Hypothalamus (tissue), 51 donors: ENCODE results near the gene ACADL.
"Not testable (repeated sequence)": the region's sequence is repeated elsewhere in the genome, so short reads cannot be mapped to it uniquely, and the experiment has no call there.

ENCODE experiments used
- DNase-seq, 51 donors: peaks; one replicate each; lab custom pipeline; 2025; lab: John Stamatoyannopoulos, UW

Gene ACADL

DNA sequence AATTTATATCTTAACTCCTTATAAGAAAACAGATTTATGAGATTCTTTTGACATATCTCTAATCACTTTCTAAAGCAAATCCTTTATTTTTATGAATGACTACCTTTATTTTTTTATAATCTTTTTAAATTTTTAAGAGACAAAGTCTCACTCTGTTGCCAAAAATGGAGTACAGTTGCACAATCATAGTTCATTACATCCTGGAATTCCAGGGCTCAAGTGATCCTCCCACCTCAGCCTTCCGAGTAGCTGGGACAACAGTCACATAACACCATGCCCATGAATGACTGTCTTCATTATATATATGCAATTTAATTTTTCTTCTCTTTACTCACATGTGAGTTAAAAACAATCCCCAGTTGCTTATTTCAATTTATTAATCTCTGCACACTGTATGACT is 21.7 kb downstream of the ACADL start:
- no peak for DNase-seq

DNA sequence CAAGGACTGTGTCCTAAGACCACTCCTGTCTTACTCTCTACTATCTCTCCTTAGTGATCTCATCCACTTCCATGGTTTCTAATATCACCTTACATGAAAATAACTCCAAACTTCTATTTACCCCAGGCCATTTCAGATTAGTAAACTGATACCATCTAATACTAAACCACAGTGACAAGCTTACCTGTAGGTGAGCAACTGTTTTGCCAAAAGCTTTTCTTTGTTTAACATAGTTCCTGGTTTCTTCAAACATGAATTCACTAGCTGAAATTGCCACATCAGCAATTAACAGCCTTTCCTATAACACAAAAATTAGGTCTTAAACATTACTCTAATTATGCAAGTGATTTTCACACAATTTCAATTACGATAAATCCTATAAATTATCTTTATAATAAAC is 22.1 kb downstream of the ACADL start:
- no peak for DNase-seq

DNA sequence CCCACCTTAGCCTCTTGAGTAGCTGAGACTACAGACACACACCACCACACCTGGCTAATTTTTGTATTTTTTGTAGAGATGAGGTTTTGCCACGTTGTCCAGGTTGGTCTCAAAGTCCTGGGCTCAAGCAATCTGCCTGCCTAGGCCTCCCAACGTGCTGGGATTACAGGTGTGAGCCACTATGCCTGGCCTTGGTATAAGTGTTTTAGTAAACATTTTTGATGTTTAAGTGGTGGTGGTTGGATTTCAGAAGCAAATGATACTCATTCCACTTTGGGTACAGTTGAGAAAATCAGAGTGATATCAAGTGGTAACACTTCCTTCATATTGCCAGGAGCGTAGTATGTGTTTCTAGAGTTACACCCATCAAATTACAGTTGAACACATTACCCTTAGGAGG is 25.4 kb downstream of the ACADL start:
- DNase-seq: no peak

DNA sequence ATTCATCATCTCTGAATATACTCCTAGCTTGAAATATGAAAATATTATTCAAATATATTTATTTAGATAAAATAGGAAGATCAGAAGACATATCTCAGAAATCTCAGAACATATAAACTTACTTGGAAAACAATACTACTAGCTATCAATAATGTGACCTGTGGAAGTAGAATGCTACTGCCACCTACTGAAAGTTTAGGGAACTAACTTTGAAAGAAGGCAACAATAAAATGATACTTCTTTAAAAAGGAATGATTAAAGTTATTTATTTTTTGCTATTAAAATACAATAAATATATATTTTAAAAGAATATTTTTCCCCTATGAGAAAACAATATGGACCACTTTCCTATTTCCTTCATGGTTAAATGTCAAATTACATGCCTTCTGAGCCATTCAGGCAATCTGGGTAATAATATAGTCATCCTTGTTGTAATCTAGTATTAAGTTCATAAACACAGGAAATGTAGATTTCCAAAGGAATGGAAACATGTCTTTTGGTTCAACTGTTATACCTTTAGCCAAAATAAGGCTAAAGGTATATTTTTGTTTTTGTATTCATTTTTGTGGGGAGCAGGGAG is 26.0 kb downstream of the ACADL start:
- peak in 1 of 51 donors; percentile 1 for DNase-seq

DNA sequence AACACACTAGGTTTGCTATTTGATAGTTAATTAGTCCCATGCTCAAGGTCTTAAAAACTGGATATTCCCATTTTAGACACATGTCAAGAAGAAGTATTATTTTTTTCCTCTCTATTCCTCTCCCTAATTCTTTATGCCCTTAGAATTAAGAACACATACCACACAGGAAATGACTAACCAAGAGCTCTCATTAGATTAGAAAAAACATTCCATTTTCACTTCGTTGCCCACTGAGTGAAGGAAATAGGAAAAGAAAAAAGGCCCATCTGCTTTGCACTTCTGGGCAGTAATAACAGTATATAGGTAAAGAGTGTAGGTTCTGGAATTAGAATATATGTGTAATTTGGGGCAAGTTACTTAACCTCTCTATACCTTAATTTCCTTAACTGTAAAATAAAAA is 26.9 kb downstream of the ACADL start:
- DNase-seq: no peak

DNA sequence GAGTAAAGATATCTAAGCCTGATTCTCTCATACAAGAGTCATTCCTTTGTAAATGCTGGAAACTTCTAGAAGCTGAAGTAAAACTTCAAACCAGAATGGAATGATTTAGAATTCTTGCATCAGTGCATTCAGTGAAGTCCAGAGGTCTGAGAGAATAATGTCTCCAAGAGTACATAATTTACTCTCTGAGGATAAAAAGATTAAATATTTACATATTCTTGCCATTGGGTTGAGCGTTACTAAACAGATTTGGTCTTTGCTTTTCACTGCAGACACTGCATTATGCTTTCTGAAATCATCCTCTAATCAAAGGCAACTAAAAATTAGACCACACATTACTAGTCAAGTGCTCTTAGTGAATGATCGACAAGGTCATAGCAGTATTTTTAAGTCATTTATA is 27.5 kb downstream of the ACADL start:
- no peak for DNase-seq

DNA sequence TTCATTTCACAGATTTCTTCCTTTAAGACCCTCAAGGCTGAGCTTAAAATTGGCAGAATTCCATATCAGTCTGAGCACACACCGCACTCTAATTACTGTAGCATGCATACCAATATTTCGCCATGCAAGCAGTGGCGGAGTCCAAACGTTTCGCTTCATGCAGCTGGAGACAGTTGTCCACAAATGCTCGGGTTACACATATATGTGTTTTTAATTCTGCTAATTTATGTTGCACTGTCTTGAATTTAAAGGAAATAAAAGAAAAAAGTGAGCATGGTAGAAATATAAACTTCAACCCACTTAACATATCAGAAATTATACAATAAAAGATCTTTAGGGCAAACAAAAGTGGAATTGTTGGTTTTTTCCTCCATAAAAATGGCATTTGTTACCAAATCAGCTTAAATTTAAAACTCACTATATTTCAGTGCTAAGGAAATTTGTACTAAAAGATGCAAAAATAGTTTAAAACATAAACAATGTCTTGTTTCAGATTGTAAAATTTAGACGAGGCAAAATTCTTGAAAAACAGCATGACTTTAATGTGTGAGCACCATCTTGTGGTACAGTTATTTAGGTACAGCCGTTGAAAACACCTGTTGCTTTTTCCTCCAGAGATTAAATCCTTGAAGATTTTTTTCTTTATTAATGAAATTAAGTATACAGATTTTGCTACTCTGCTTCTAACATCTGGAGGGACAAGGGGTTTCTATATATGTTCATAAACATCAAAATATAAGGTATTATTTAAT is 30.0 kb downstream of the ACADL start:
- peak in 3 of 51 donors; percentile 0 to 38 (median 1) for DNase-seq

DNA sequence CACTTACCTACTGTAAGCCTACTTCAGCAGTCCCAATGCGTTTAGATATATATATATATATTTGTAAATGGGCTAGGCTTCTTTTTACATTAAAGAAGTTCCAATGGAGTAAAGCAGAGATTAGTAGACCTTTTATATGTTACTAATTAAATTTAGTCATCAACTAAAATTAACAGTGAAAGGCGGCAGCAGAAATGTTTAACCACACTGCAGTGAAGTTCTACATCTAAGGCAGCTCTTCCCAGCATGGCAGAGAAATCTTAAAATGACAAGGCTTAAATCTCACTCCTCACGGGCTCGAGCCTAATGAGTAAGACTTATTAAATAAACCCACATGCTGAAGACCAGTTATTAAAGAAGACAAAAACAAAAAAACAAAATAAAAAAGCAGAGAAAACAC is 34.9 kb downstream of the ACADL start:
- DNase-seq: no peak

DNA sequence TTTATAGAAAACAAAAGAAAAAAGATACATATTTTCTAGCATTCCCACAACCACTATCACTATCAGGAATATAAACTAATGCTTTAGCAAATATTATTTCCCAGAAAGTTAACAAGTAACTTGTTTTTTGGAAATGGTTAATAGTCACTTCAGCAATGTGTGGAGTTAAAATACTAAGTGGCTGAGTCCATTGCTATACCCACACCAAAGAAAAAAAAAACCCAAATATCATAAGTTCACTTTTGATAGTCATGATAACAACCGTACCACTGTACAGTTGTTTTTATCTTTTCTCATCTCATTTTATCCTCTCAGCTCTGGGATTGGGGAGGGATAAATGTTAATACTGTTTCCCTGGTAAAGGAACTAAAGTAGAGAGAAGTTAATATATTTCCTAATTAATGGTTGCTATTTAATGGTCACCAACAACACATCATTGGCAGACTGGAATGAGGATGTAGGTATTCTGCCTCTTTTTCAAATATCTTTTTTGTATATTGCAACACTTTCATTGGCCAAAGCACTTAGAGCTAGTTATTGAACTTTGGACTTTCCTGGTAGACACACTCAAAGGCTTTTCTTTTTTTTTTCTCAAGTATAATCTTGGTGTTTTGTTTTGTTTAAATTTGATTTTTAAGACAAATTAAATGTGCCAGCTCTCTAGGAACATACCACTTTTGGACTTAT is 35.7 kb downstream of the ACADL start:
- DNase-seq: no peak

DNA sequence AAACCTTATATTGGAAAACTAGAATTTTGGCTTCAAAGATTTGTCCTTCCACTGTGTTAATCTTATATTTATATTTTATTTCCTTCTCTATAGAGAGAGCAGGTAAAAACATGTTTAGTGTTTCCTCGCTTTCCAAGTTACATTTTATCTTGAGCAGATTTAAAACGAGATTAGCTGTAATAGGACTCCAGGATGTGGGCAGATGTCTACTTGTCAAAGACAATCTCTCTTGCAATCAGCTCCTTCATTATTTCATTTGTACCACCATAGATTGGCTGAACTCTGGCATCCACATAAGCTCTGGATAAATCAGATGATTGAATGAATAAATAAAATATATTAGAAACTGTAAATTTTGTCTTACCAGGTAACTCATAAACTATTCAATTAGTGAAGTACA is 36.5 kb downstream of the ACADL start:
- DNase-seq: no peak

DNA sequence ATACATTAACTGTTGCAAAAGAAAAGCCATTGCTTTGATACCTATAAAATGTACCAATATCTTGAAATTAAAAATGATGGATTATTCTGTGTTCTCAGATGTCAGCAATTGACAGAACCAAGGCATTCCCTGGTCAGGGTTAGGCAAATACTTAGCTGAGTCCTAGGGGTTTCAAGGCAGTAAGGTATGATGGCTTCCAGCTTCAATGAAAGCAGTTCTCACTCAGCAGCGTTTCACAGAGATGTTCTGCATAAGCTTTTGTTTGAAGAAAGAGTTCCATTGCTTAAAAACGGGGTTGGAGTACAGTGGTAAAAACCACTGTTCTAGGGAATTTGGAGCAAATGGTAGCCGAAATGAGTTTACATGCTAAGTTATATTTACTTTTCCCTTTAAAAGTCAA is 37.1 kb downstream of the ACADL start:
- no peak for DNase-seq

DNA sequence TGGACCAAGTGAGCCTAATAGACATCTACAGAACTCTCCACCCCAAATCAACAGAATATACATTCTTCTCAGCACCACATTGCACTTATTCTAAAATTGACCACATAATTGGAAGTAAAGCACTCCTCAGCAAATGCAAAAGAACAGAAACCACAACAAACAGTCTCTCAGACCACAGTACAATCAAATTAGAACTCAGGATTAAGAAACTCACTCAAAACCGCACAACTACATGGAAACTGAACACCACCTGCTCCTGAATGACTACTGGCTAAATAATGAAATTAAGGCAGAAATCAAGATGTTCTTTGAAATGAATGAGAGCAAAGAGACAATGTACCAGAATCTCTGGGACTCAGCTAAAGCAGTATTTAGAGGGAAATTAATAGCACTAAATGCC is 41.3 kb downstream of the ACADL start:
- DNase-seq: not testable (repeated sequence)

DNA sequence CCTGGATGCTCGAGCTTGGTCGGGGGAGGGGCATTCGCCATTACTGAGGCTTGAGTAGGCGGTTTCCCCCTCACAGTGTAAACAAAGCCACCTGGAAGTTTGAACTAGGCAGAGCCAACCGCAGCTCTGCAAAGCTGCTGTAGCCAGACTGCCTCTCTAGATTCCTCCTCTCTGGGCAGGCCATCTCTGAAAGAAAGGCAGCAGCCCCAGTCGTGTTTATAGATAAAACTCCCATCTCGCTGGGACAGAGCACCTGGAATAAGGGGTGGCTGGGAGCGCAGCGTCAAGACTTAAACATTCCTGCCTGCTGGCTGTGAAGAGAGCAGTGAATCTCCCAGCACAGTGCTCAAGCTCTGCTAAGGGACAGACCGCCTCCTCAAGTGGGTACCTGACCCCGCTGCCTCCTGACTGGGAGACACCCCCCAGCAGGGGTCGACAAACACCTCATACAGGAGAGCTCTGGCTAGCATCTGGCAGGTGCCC is 43.6 kb downstream of the ACADL start:
- not testable (repeated sequence) for DNase-seq

DNA sequence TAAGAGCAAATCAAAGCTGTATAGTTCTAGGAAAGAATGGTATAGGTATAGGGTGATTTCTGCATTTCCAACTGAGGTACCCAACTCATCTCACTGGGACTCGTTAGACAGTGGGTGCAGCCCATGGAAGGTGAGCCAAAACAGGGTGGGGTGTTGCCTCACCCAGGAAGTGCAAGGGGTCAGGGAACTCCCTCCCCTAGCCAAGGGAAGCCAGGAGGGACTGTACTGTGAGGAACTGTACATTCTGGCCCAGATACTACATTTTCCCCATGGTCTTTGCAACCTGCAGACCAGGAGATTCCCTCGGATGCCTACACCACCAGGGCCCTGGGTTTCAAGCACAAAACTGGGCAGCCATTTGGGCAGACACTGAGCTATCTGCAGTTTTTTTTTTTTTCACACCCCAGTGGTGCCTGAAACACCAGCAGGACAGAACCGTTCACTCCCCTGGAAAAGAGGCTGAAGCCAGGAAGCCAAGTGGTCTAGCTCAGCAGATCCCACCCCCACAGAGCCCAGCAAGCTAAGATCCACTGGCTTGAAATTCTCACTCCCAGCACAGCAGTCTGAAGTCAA is 44.1 kb downstream of the ACADL start:
- not testable (repeated sequence) for DNase-seq

DNA sequence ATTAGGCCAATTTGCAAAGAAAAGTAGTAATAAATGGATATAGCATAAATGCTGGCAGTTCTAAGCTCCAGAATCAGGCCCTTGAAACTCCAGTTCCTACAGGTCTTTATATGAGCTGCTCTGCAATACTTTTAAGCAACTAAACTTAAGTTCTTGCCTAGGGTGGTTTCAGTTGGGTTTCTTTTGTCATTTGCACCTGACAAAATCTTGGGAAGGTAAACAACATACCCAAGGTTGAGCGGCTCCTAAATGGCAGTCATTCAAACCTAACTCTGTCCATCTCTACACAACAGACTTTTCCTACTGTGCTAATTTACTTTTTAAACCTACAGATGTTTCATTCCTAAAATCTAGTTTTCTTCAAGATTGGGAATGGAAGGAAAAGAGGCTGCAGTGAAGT is 44.8 kb downstream of the ACADL start:
- no peak for DNase-seq

DNA sequence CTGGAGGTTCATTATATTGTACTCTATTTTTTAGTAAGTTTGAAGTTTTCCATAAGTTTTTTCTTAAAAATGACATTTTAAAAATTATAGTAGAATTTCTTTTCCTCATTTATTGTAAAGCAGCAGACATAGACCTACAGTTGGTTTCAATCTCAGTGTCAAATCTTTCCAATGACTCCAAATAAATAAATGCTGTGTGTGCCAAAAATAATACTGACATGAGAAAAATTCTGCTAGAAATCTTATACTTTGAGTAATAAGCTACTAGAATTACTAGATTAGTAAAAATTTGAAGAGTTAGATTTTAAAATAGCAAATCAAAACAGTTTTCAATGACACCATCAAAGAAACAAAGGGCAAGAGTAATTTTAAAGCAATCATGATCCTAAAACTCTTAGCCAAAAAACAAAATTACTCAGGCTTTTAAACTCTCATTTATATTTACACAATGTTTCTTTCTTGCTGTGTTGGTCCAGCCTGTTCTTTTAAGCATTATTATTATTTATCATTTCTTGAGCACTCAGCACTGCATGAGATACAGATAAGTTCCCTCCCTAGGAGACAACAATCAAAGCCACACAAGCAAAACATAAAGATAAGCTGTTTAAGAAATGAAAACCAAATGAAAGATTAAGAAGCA is 45.8 kb downstream of the ACADL start:
- no peak for DNase-seq

DNA sequence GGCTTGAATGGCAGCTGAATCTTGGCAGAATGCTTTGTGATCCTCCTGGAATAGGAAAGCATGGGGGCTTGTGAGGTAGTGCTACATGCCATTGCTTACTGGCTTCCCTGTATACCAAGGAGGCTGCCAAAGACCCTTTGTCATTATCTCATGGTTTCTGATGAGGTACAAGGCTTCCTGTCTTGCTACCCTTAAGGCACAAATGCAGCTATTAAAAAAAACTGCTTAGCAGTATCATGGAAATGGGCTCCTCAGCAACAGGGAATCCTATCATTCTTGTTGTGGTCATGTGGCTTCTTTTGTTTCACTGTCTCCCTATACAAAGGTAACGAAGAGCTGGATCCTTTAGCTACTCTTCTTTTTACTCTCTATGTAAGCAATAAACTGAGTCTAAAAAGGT is 47.5 kb downstream of the ACADL start:
- no peak for DNase-seq

DNA sequence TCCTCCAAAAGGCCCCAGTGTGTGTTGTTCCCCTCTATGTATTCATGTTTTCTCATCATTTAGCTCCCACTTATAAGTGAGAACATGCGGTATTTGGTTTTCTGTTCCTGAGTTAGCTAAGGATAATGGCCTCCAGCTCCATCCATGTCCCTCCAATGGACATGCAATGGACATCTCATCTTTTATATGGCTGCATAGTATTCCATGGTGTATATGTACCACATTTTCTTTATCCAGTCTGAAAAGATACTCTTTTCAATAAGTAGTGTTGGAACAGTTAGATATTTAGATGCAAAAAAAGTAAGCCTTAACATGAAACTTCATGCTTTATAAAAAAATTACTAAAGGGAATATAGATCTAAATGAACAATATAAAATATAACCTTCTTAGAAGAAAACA is 48.1 kb downstream of the ACADL start:
- not testable (repeated sequence) for DNase-seq

DNA sequence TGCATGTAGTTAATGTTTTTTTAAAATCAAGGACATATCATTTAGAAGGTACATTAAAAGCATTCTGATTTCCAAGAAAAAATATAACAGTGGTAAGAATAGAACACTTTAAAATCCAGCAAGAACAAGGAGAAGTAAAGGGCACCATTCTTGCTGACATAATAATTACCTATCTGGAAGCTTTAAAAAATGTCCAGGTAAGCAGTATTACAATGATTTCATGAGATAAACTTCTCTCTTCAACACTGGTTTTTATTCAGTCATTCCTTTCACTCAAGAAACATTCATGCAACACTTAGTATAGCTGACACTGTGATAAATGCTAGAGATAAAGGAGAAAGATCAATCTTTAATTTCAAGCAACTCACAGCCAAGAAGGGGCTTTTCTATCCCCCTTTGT is 51.2 kb downstream of the ACADL start:
- DNase-seq: no peak

DNA sequence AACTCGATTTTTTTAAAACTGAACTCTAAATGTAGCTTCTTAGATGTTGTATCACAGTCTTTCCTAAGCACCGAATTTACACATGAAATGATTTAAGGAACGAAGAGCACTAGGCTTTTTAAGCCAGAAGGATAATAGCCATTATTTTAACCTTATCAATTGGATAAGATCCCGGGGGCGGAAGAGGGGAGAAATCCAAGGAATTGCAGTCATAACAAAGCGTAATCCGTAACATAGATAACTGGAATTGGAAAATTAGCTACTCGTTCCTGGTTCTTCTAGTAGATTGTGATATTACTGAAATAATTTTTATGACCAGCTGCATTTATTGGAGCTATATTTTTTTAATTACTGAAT is 53.0 kb downstream of the ACADL start:
- no peak for DNase-seq
